Stimulated activated CD4-positive, alpha-beta T cell treated with anti-CD3 and anti-CD28 coated beads, Interleukin-4, amount 100 ng/mL, for 1 hour (primary cell): ENCODE data around the gene GABRA6.
"Not testable (repeated sequence)": the region's sequence is repeated elsewhere in the genome, so short reads cannot be mapped to it uniquely, and the experiment has no call there.

Source experiments
- DNase-seq: peaks from one replicate; pipeline ENCODE4 v3.0.0-alpha.2; 2020

Gene GABRA6

DNA sequence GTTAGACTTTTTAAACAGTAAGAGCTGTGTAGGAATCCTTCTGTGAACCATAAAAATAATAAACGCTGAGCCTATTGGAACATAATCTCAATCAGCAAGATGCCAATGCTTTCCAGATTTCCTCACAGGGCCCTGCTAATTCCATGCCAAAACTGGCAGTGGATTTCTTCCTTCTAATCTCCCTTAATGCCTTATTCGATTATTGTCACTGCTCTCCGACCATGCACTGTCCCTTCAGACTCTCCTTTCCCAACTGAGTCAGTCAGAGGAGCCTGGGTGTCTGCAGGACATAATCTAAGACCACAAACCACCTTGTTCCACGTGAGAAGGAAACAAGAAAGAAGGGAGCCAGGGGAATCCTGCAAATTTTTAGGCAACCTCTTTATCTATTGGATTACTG, at the start of gene GABRA6:
TSS of gene GABRA6 (plus strand) at position 261 of the 400 bp plus-strand sequence. CDS start 269 bp downstream, outside the sequence.
- DNase-seq: no peak

DNA sequence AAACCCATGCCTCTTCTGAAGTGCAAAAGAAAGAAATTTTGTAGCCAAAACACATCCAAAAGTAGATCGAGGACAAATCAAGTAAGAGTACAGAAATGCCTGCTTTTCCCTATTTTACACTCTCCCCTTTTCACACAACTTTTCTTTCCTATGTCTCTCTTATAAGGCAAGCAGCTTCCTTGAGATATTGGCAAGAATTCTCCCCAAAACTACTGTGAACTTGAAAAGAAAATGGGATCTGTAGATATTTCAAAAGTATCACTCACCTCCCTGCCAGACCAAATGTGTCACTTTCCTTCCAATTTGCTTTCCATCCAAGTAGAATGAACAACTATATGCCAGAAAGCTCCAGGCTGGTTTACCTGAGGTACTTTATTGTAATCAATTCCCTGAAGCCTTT, 47.9 kb upstream of the GABRA6 start:
- DNase-seq: no peak

DNA sequence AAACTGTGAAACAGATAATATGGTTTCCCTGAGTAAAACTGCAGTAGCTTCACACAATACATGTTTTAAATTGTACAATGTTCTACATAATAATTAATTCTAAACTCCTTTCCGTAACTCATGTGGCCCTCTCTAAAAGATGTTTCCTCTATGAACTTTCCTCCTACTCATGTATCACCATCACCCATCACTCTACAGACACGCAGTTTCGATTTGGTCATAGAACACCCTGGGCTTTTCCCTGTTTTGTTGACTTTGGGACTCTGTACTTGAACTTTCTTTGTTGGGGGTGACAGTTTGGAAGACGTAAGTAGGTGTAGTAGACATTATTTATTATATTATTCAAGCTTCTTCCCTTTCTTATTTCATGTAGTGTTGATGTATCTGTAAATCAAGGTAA, 44.1 kb upstream of the GABRA6 start:
- DNase-seq: no peak

DNA sequence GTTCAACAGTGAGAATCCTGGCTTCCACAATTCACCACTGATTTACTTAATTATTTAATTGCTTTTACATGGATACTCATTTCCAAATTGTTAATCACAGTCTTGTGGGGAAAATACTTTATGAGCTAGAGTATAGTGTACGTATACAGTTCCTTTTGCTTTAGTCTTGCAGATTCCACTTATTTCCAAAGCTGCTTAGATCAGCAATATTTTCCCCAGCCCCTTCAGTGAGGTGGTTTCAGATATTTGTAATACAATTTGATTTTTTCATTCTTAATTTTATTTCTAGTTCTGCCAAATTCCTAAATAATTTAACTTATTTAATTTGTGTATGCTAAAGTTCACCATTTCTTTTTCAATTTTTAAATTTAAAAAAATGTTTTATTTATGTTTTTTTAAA, 40.3 kb upstream of the GABRA6 start:
- DNase-seq: no peak

DNA sequence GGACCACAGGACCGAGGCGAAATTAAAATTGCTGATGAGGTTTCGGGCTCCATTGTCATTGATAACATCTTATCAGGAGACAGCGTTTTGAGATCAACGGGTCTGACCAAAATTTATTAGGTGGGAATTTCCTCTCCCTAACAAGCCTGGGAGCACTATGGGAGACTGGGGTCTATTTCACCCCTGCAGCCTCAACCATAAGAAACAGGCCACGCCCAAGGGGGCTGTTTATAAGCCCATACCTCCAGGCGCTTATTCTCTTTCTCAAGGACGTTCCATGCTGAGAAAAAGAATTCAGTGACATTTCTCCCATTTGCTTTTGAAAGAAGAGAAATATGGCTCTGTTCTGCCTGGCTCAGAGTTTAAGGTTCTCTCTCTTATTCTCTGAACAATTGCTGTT, 33.6 kb upstream of the GABRA6 start:
- not testable (repeated sequence) for DNase-seq

DNA sequence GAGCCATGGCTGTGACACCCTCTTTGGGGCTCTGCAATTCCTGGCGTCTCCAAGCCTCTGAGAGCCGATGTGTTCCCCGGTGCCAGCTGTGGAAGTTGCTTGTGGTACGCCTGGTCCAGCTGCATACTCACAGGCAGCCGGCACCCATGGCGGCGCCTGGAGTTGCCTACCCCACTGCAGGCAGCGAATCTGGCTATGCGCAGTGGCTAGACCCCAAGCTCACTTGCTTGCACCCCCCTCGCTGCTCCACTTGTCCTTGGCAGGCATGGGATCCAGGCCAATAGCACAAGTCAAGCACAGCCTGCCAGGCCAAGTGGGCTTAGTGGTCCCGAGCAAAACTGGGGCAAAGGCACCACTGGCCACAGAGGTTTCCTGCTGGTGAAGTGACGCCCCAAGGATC, 24.7 kb upstream of the GABRA6 start:
- no peak for DNase-seq

DNA sequence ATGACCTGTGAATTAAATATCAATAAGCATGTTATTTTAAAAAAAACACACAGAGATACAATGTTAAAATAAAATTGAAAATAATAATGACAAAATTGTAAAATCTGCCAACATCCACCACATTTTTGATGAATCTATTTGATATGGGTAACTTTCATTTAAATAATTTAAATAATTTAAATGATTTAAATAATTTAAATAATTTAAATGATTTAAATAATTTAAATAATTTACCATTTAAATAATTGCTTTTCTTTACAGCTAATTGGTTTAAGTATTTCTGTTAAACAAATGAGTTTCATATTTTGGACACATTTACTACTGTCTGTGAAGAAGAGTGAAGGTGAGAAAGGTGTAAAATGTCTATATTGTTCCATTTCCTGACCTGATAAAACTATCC, 22.1 kb upstream of the GABRA6 start:
- no peak for DNase-seq

DNA sequence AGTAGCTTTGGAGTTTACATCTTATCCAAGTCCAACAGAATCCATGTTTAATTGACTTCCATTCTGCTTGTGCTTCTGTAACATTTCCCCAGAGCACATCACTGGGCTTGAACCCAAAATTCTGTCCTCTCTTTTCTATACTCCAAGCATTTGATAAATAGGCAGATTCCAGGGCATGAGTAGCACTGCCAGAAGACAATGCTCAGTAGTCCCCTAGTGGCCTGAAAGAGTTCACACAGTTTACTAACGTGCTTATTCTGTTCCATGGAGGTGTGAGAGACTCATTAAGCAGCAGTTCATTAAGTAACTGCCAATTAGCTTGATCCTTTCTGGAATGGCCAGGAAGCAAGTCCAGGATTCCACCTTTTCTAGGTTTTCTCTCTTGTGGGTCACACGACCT, 9.4 kb upstream of the GABRA6 start:
- DNase-seq: no peak

DNA sequence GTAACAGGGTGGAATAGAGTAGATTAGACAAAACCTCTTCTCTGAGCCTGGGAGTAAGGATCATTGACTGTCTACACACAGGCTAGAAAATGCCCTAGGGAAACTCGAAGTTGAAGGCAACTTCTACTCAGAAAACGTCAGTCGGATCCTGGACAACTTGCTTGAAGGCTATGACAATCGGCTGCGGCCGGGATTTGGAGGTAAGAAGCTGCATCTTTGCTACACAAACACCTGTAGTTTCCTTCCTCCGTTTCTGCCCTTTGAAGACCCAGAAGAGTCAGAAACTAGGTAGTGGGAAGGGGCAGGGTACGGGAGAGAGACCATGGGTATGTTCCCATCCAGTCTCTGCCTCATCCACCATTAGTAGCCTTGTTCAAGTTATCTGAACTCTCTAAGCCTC, 628 bp downstream of the GABRA6 start:
- DNase-seq: no peak

DNA sequence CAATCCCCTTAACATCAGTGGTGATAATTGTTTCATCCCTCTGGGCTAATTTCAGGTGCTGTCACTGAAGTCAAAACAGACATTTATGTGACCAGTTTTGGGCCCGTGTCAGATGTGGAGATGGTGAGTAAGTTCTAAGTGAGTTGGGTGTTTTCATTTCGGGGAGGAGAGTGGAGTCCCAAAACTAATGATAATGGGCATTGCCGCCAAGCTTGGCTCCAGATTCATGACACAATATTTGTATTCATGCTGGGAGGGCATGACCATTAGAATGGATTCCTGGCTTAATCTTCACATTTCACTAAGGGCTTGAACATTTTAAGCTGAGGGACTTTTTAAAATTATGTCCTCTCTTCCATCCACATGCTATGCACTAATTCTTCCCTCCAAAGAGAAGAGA, 1.4 kb downstream of the GABRA6 start:
- no peak for DNase-seq

DNA sequence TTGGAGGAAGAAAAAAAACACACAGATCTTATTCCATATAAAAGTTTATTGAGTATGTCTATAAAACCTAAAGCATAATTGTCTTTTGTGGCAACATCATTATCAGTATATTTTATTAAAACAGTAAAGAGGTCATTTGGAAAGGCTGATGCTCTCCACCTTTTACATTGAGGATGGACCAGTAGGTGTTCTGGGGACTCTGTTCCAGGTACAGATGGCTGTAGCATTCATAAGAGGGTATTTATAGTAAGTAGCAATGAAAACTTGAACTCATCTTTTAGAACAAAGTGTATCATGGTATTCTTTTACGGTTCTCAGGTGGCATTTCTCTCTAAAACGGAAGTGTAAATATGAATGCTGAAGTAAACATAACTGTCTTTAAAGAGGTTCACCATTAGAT, 1.8 kb downstream of the GABRA6 start:
- no peak for DNase-seq

DNA sequence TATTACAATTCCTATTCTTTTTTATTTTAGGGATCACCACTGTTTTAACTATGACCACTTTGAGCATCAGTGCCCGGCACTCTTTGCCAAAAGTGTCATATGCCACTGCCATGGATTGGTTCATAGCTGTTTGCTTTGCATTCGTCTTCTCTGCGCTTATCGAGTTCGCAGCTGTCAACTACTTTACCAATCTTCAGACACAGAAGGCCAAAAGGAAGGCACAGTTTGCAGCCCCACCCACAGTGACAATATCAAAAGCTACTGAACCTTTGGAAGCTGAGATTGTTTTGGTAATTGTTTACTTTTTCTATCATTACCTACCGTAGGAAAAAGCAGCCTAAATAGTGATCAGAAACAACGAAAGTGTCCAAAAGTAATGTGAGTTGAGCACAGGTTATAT, 6.4 kb downstream of the GABRA6 start:
- DNase-seq: no peak

DNA sequence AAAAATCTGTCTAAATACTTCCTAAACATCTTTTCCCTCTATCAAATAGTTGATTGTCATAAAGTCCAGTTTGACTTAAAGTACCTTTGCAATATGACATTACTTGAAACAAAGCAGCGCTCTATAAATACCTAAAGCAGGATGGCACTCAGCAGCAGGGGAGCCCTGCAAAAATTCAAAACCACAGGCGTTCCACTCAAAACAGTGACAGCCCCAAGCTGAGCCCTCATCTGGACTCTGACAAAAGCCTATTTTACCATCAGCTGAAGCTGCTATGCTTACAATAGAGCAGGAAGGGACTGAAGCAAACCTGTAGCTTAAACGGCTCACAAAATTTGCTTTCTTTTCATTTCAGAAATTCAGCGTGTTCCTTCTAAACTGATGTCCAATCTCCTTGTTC, 11.5 kb downstream of the GABRA6 start:
- no peak for DNase-seq

DNA sequence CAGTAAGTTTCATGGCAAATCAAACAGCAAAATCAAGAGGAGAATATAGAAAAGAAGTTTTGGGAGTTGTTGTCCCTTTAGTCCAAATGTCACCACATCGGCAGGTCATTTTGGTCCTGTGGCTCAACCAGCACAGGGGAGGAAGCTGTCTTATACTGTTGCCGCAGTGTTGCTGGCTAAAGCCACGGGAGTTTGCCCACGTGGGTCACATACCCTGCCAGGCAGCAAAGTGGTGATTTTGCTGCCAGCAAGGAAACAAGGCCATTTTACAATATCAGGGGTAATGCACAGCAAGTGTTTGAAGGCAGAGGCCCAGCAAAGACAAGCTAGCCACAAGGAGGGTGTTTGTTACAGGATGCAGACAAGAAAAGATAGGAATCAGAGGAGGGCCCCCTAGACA, 14.5 kb downstream of the GABRA6 start:
- no peak for DNase-seq

DNA sequence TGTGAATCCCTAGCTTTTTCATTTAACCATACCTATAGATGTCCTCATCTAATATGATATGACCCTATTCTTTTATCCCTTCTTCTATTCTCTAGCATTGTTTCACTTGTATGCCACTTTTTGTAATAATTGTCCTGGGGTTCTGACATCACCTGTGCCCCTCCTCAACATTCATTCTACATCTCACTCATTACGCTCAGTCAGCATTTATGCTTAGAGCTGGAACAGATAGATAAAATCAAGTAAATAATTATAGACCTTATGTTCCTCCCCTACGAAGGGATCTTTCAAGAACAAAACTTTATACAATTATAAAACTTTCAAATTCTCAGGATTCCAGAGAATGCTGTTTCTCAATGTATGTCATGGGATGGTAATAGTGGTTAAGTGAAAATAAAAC, 18.0 kb downstream of the GABRA6 start:
- no peak for DNase-seq

DNA sequence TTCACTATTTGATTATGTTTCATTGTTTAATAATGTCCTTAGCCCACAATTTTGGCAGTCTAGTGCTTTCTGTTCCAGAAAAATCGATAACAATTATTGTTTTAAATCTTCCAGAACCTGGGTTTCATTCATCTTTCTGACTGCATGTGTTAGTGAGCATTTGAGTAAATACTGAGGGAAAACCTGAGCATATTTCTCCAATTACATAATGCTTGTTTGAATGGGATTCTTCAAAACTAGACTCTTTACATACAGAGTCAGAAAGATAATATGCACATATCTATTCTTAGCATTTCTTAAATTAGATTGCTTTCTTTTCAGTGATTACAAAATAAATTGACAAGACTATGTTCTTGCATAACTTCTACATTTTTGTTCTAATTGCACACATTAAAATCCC, 21.9 kb downstream of the GABRA6 start:
- no peak for DNase-seq

DNA sequence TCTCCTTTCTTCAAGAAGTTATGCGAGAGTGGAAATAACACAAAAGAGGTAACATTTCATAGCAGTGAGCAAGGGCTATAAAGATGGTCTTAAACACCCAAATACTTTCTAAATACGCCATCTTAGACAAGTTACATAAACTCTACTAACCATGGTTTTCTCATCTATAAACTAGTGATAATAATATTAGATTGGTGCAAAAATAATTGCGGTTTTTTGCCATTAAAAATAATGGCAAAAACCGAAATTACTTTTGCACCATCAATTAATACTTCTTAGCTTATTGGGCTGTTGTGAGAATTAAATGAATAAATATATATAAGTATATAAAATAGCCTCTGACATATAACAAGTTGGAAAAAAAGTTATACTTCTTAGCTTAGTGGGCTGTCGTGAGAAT, 23.7 kb downstream of the GABRA6 start:
- no peak for DNase-seq

DNA sequence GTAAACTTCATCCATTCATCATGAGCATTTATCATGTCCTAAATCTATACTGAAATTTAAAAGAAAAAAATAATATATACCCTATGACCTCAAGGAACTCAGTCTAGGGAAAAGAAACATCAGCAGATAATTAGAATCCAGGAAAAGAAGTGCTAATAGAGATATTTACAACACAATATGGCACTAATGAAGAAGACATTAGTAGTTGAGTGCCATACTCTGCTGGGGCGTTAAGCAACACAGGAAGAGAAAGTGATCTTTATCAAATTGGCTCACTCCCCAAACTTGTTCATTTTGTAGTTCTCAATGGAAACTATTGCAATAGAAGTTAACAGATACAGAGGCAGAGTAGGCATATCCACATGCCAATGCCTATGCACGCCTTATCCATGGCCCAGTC, 27.5 kb downstream of the GABRA6 start:
- no peak for DNase-seq

DNA sequence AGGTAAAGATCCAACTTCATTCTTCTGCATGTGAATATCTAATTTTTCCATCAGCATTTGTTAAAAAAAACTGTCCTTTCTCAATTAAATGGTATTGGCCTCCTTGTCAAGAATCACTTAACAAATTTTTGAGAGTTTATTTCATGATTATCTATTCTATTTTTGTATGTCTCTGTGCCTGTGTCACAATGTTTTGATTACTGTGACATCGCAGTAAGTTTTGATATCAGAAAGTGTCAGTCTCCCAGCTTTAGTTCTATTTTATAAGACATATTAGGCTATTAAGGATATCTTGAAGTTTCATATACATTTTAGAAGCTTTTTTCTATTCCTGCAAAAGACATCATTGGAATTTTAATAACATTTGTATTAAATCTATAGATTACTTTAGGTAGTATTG, 33.6 kb downstream of the GABRA6 start:
- DNase-seq: no peak

DNA sequence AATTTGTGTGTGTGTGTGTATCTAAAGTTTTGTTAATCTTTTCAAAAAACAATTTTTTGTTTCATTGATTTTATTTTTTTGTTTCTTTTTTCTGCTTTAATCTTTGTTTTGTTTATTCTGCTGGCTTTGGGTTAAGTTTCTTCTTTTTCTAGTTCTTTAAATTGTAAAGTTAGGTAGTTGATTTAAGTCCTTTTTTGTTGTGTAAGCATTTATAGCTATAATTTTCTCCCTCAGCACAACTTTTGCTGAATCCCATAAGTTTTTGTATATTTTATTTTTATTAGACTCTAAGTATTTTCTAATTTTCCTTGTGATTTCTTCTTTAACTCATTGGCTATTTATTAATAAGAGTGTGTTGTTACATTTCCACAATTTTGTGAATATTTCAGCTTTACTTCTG, 34.9 kb downstream of the GABRA6 start:
- DNase-seq: no peak

DNA sequence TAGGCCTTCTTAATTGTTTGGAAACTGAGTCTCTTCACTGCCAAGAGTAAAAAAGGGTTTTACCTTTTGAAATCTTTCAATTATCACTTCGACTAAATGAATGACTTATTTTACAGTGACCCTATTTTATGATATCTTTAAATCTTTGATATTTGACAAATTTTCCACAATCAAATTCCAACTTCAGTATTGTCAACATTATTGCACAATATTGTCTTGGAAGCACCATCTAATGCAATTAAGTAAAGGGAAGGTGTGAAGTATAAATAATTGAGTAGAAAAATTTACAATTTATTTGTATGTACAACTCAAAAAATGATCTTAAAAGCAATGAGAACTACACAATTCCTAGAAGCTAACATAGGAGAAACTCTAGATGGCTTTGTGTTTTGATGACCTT, 49.2 kb downstream of the GABRA6 start:
- no peak for DNase-seq

DNA sequence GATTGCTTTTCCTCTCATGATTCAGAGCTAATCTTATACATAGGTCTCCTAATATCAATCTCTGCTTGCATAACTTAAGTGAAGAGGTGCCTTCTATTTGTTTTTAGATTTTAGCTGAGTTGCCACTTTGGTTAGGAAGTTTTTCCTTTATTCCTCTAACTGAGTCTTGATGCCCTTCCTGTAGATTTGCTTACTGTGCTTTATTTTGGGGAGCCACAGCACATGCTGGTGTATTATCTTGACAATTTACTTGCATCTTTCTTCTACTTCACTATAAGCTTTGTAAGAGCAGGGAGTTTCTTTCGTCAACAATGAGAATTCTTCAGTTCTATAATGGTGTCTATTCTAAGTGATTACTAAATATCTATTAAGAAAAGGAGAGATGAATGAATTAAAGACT, 54.9 kb downstream of the GABRA6 start:
- DNase-seq: no peak

DNA sequence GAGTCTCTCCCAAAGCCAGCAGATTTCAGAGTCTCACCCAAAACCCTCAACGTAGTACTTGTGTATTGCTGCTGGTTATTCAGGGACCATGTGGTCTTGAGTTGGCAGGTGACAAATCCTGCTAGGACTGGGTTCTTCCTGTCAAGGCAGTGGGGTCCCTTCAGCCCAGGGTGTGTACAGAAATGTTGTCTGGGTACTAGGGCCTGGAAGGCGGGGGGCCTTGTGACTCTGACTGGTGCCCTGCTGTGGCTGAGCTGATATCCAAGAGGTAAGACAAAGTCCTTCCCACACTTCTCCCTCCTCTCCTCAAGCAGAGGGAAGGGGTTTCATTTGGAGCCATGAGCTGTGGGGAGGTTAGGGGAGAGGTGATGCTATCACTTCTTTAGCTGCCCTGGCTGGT, 58.8 kb downstream of the GABRA6 start:
- DNase-seq: no peak

DNA sequence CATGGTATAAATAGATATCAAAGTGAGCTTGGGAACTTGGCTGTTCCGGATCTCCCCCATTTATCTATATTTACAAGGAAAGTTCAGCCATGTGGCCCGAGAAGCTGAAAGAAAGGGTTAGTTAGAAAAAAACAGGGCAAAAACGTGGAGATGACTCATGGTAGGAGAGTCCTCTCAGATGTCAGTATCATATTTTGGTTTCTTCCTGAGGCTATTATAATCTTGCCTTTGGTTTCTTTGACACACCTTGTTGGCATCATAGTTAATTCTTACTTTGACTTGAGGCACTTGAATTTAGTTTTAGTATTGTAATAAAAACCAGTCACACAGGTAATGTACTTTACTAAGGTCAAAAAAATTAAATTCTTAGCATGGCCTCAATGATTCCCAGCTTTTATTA, 59.9 kb downstream of the GABRA6 start:
- DNase-seq: no peak

DNA sequence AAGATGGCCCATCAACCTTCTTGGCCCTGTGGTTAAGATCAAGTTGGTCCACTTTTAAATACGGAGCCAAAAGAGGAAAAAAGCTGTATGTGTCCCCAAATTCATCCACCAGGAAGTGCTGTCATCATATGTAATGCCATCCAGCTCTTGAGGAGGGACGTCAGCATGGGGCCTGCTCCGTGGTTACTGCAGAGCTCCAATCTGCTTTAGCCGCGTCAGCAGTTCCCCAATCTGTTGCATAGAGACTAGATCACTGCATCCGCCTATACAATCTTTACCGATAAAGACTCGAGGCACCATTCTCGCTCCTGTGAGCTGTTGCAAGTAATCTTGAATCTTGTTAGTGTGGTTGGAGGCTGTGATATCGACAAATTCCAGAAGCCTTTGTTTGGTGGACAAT, 65.7 kb downstream of the GABRA6 start:
- no peak for DNase-seq
